Measurements from ENCODE around the gene ACAP3. TPM values are rescaled to one million over a fixed set of nuclear protein-coding genes. Genes with fewer than 3 reads are reported as not detected.
A peak's percentile ranks its signal among the peaks of the same experiment; 100 is the strongest.
"Not testable (repeated sequence)": the region's sequence is repeated elsewhere in the genome, so short reads cannot be mapped to it uniquely, and the experiment has no call there.

ACAP3 gene
- total RNA-seq, 1 donor from 2014 or later, result 30.6 TPM

- no peak for DNase-seq
Observed at GRCh38 chr1:1329304-1330210, 21.8 kb upstream of the ACAP3 start.

GRCh38 chr1:1328254-1328653, 20.5 kb upstream of the ACAP3 start:
- DNase-seq, result no peak

GRCh38 chr1:1327291-1327690, 19.6 kb upstream of the ACAP3 start:
- DNase-seq, result no peak

- DNase-seq, result no peak
Observed at GRCh38 chr1:1326075-1326605, 18.4 kb upstream of the ACAP3 start.

GRCh38 chr1:1325288-1326074, 17.8 kb upstream of the ACAP3 start:
- peak; percentile 44 for DNase-seq

- DNase-seq, result peak; percentile 95
Observed at GRCh38 chr1:1324524-1325287, 17.0 kb upstream of the ACAP3 start, which contains the start of the genes CPTP and INTS11. TSS of gene CPTP (plus strand) at chr1:1324802. CDS start at chr1:1326911, 2,109 bp downstream. TSS of gene INTS11 (minus strand) at chr1:1324660. CDS start at chr1:1324608, 52 bp downstream.

- no peak for DNase-seq
Observed at GRCh38 chr1:1324084-1324523, 16.4 kb upstream of the ACAP3 start.

GRCh38 chr1:1322952-1323351, 15.2 kb upstream of the ACAP3 start:
- no peak for DNase-seq

- no peak for DNase-seq
Observed at GRCh38 chr1:1322418-1322817, 14.7 kb upstream of the ACAP3 start.

GRCh38 chr1:1321477-1321876, 13.7 kb upstream of the ACAP3 start:
- no peak for DNase-seq

- peak; percentile 23 for DNase-seq
Observed at GRCh38 chr1:1320666-1321448, 13.1 kb upstream of the ACAP3 start.

- DNase-seq, result no peak
Observed at GRCh38 chr1:1319646-1319941, 11.9 kb upstream of the ACAP3 start.

- DNase-seq, result no peak
Observed at GRCh38 chr1:1318777-1319645, 11.3 kb upstream of the ACAP3 start.

- DNase-seq, result peak; percentile 71
Observed at GRCh38 chr1:1318131-1318652, 10.5 kb upstream of the ACAP3 start.

GRCh38 chr1:1317420-1317819, 9.7 kb upstream of the ACAP3 start:
- no peak for DNase-seq

- DNase-seq, result not testable (repeated sequence)
Observed at GRCh38 chr1:1316199-1316598, 8.5 kb upstream of the ACAP3 start.

- DNase-seq, result no peak
Observed at GRCh38 chr1:1315435-1315954, 7.8 kb upstream of the ACAP3 start.

- DNase-seq, result no peak
Observed at GRCh38 chr1:1314678-1315335, 7.1 kb upstream of the ACAP3 start.

GRCh38 chr1:1314237-1314586, 6.5 kb upstream of the ACAP3 start:
- no peak for DNase-seq
